ENCODE results near the gene CLCN1.

Gene CLCN1

DNA sequence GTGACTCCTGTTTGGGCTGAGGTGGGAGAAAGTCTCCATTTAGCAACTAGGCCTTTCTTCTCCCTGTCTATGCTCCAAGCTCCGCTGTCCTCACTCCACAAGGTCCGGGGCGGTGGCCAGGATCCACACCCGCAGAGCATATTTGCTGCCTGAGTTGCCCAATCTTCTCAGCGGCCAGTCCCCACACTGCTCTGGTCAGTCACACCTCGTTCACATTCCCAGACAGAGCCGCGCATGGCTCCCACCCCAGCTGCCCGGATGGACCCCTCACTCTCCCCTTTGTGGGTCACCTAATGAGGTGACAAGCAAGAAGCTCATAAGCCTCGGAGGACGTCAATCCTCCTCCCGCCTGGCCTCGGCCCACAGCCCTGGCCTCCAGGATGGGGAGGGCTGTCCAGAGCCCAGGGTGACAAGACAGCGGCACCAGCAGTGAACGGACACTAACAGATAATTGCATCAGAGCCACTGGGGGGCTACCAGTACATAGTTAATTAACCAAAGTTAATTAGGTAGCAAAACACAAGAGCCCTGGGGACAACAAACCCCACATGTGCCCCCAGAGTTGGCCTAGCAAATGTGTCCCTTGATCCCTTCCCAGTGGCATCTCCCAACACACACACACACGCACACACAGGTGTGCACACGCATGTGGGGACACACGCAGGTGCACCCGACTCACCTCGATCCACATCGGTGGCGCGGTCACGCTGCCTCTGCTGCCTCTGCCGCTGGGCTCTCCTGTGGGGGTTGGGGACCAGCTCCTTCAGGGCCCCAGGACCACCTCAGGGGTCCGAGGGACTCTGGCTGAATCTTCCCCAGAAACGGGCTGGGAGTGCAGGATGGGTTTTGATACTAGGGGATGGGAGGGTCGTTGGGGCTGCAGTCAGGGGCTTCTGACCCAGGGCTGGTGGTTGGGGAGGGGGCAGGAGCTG, 81.0 kb downstream of the CLCN1 start:
- DNase-seq (ENCODE audit: low spot score), result no peak

DNA sequence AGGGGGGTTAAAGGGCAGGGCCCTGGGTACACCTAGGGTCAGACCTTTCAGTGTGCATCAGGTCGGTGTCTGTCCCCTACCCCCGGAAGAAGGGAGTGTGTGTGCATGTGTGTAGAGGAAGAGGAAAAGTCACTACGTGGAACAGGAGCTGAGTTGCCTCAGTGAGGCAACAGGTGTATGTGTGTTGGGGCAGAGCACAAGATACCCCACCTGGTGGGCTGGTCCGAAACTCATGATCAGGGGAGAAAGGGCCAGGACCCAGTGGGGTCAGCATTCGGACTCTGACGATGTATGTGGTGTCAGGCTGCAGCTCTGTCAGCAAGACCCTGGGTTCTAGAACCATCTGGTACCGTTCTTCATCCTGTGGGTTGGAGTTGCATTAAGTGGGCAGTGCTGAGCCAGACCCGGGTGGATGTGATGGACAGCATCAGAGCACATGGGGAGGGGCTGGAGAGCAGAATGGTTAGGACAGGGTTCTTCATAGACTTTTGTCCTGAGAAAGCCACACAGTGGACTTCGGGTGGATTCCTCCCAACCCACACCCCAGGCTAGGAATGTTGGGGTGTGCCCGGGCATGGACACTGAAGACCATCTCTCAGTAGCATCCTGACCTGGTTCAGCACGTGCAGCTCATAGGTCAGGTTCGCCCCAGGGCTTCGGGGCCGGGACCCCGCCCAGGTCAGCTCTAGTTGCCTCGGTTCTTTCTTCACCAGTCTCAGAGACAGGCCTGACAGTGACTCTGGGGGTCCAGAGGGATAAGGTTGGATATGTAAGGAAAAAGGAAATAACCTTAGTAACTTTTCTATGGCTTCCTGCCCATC, 82.0 kb downstream of the CLCN1 start:
- no peak for DNase-seq (ENCODE audit: low spot score)

DNA sequence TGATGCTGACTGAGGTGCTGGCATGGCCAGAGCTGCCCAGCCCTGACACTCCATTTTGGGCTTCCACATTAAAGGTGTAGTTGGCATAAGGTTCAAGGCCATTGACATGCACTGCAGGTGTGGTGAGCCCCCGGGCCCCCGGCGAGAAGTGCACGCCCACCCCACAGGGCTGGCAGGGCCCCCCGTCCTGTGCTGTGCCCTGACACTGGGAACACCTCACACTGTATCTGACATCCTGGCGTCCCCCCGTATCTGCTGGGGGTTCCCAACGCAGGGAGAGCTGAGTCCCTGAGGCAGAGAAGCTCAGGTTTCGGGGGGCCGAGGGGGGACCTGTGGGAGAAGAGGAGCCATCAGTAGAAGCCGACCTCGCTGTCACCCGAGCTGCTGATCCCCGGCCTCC, 82.7 kb downstream of the CLCN1 start:
- DNase-seq (ENCODE audit: low spot score), result no peak

DNA sequence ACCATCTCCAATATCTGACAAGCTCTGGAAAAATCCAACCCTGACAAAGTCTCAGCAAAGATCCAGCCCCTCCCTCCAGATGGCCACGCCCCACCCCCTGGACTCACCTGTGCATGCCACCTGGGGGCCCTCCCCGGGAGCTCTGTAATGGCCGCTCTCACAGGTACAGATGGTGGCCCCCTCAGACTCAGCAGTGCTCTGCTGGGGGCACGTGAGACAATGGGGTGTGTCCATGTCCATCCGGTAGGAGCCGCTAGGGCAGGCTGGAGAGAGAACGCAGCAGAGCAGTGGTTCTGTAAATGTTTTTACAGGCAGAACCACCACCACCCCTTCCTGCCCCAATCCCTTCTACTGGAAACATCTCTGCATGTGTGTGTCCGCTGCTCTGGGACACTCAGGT, 83.2 kb downstream of the CLCN1 start:
- DNase-seq (ENCODE audit: low spot score), result no peak

DNA sequence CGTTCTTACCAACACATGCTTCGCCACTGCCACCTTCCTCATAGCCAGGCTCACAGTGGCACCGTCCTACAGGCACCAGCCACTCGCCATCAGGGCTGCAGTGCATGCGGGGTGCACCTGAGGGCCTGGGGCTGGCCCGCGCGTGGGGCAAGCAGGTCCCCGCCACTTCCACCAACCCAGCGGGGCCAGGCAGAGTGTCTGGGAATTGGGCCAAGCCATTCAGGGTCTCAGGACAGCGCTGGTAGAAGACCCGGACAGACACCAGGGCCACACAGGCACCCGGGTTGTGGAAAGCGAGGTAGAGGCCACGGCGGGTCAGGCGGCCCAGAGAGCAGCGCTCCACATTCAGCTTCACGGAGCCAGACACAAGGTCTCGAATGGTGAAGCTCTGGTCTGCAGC, 83.7 kb downstream of the CLCN1 start:
- no peak for DNase-seq (ENCODE audit: low spot score)

DNA sequence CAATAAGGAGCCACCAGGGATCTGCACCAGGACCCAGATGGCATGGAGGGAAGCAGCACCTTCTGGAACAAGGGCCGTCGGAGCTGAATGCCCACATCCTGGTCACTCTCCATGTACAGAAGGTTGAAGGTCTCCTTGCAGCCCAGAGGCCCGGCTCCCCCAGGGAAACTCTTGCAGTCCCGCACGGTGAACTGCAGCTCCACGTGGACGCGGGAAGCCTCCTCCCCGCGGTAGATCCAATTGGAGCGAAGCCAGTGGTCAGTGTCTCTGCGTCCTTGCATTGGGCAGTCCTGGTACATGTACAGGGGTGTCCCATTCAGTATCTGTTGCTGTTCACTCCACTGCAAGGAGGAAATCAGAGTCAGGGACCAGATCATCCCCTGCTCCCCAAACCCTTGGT, 85.4 kb downstream of the CLCN1 start:
- DNase-seq (ENCODE audit: low spot score), result no peak

Measured in hepatic stellate cell (primary cell).